Skeletal muscle tissue (tissue), 4 donors: Measurements from ENCODE around the gene RNF26. TPM values are rescaled to one million over a fixed set of nuclear protein-coding genes. Genes with fewer than 3 reads are reported as not detected.

ENCODE experiments used
- H3K27ac ChIP-seq: one replicate; pipeline ENCODE4 v1.7.0; 2013; ENCODE audit warnings: mild to moderate bottlenecking, low read depth, low read length, inconsistent platforms
- H3K27me3 ChIP-seq, 3 donors: one replicate each; pipeline ENCODE4 v1.7.0; 2013; ENCODE audit warnings: low read length in 3 of 3; ENCODE audit not compliant: control insufficient read depth in 3 of 3, insufficient read depth in 3 of 3
- H3K36me3 ChIP-seq, 3 donors: one replicate each; pipeline ENCODE4 v1.7.0; 2013; ENCODE audit warnings: low read length in 3 of 3; ENCODE audit not compliant: control insufficient read depth in 3 of 3, insufficient read depth in 3 of 3
- H3K4me1 ChIP-seq, 3 donors: one replicate each; pipeline ENCODE4 v1.7.0; 2013; ENCODE audit warnings: low read length in 3 of 3, mild to moderate bottlenecking in 3 of 3; ENCODE audit not compliant: control insufficient read depth in 3 of 3, insufficient read depth in 3 of 3
- H3K4me3 ChIP-seq, 3 donors: one replicate each; pipeline ENCODE4 v1.7.0; 2013; ENCODE audit warnings: low read length in 3 of 3
- H3K9ac ChIP-seq, 3 donors: one replicate each; pipeline ENCODE4 v1.7.0; 2013; ENCODE audit warnings: low read length in 3 of 3, mild to moderate bottlenecking in 3 of 3, moderate library complexity in 2 of 3, low read depth in 1 of 3
- H3K9me3 ChIP-seq, 3 donors: one replicate each; pipeline ENCODE4 v1.7.0; 2013; ENCODE audit warnings: low read length in 3 of 3; ENCODE audit not compliant: control insufficient read depth in 3 of 3
- total RNA-seq: library from RNA; depleted of rRNA; stranded (reverse); fragments of >200 nt; gene quantifications from one replicate; pipeline ENCODE4 v1.2.3, GENCODE V29; 2014
- donor health status: Osteomylitis.

Gene RNF26
- total RNA-seq, 1 donor from 2014 or later = 2.1 TPM

GRCh38 chr11:119368121-119369034 lies 34.1 kb downstream of the RNF26 start:
- Histone ChIP-seq H3K27ac (peak overlapping the region; percentile 100), H3K27me3 (peaks cover 0 to 6% (median 0%) of the 10 kb centered on the region in 3 donors), H3K4me1 (peaks cover 90 to 92% (median 90%) of the 10 kb centered on the region in 3 donors), H3K4me3 (peak overlapping the region; percentile 17 to 68 (median 54)), H3K9me3 (no peaks in the 10 kb centered on the region), H3K9ac (peak overlapping the region; percentile 65 to 86 (median 79)), H3K36me3 (peaks cover 4 to 23% (median 8%) of the 10 kb centered on the region in 3 donors)

GRCh38 chr11:119369132-119369925 lies 35.0 kb downstream of the RNF26 start:
- peaks cover 0 to 6% (median 0%) of the 10 kb centered on the region in 3 donors for H3K27me3 ChIP-seq
- peak overlapping the region; percentile 43 to 86 (median 65) for H3K9ac ChIP-seq
- peaks cover 97 to 99% (median 97%) of the 10 kb centered on the region in 3 donors for H3K4me1 ChIP-seq
- H3K27ac ChIP-seq = peak overlapping the region; percentile 100
- peak overlapping the region; percentile 18 to 68 (median 26) for H3K4me3 ChIP-seq
- H3K36me3 ChIP-seq = peaks cover 4 to 26% (median 8%) of the 10 kb centered on the region in 3 donors
- no peaks in the 10 kb centered on the region for H3K9me3 ChIP-seq

GRCh38 chr11:119370486-119371046 lies 36.2 kb downstream of the RNF26 start:
- peak overlapping the region; percentile 51 to 64 (median 59) for H3K4me3 ChIP-seq
- no peaks in the 10 kb centered on the region for H3K9me3 ChIP-seq
- peak overlapping the region; percentile 100 for H3K27ac ChIP-seq
- H3K9ac ChIP-seq = peak overlapping the region; percentile 64 to 100 (median 69)
- H3K4me1 ChIP-seq = peaks cover 98 to 99% (median 98%) of the 10 kb centered on the region in 3 donors
- H3K27me3 ChIP-seq = no peaks in the 10 kb centered on the region
- peaks cover 4 to 26% (median 8%) of the 10 kb centered on the region in 3 donors for H3K36me3 ChIP-seq

- Histone ChIP-seq H3K27ac (peak overlapping the region; percentile 100), H3K9me3 (no peaks in the 10 kb centered on the region), H3K36me3 (peaks cover 4 to 27% (median 8%) of the 10 kb centered on the region in 3 donors), H3K4me3 (peak overlapping the region; percentile 40 to 64 (median 51)), H3K4me1 (peaks cover 98 to 100% (median 100%) of the 10 kb centered on the region in 3 donors), H3K9ac (peak overlapping the region; percentile 64 to 100 (median 69)), H3K27me3 (no peaks in the 10 kb centered on the region)
These were observed 36.8 kb downstream of the RNF26 start for GRCh38 chr11:119371067-119371601.

- H3K27ac ChIP-seq = peak overlapping the region; percentile 100
- H3K9me3 ChIP-seq = no peaks in the 10 kb centered on the region
- H3K4me3 ChIP-seq = peak overlapping the region; percentile 40 to 92 (median 51)
- H3K4me1 ChIP-seq = peaks cover 97 to 99% (median 99%) of the 10 kb centered on the region in 3 donors
- H3K36me3 ChIP-seq = peaks cover 4 to 28% (median 8%) of the 10 kb centered on the region in 3 donors
- no peaks in the 10 kb centered on the region for H3K27me3 ChIP-seq
- H3K9ac ChIP-seq = peak overlapping the region in 2 of 3 donors; percentile 64 to 100
These were observed 37.5 kb downstream of the RNF26 start for GRCh38 chr11:119371778-119372182.

- Histone ChIP-seq H3K4me1 (peaks cover 96 to 98% (median 98%) of the 10 kb centered on the region in 3 donors), H3K27ac (peak overlapping the region; percentile 100), H3K4me3 (peak overlapping the region; percentile 40 to 92 (median 50)), H3K9ac (peak overlapping the region; percentile 64 to 100 (median 72)), H3K36me3 (peaks cover 2 to 26% (median 3%) of the 10 kb centered on the region in 3 donors), H3K9me3 (no peaks in the 10 kb centered on the region), H3K27me3 (no peaks in the 10 kb centered on the region)
These were observed 38.1 kb downstream of the RNF26 start for GRCh38 chr11:119372260-119373058.

- H3K9ac ChIP-seq = peak overlapping the region; percentile 64 to 100 (median 72)
- peak overlapping the region; percentile 100 for H3K27ac ChIP-seq
- peaks cover 90 to 97% (median 91%) of the 10 kb centered on the region in 3 donors for H3K4me1 ChIP-seq
These were observed 39.0 kb downstream of the RNF26 start for GRCh38 chr11:119373059-119373920.

GRCh38 chr11:119373921-119374631 lies 39.7 kb downstream of the RNF26 start:
- H3K4me3 ChIP-seq = peak overlapping the region; percentile 87 to 92 (median 89)
- no peaks in the 10 kb centered on the region for H3K27me3 ChIP-seq
- H3K9ac ChIP-seq = peak overlapping the region; percentile 80 to 100 (median 100)
- peak overlapping the region; percentile 100 for H3K27ac ChIP-seq
- H3K4me1 ChIP-seq = peaks cover 82 to 90% (median 86%) of the 10 kb centered on the region in 3 donors
- H3K36me3 ChIP-seq = peaks cover 0 to 21% (median 0%) of the 10 kb centered on the region in 3 donors
- no peaks in the 10 kb centered on the region for H3K9me3 ChIP-seq

More at GRCh38 chr11:119373059-119373920, 39.0 kb downstream of the RNF26 start:
- no peaks in the 10 kb centered on the region for H3K27me3 ChIP-seq
- peaks cover 0 to 23% (median 0%) of the 10 kb centered on the region in 3 donors for H3K36me3 ChIP-seq
- H3K9me3 ChIP-seq = no peaks in the 10 kb centered on the region
- H3K4me3 ChIP-seq = peak overlapping the region; percentile 40 to 92 (median 50)
